ENCODE data around the gene DOHH. TPM values are rescaled to one million over a fixed set of nuclear protein-coding genes. Genes with fewer than 3 reads are reported as not detected.
A peak's percentile ranks its signal among the peaks of the same experiment; 100 is the strongest.

DOHH gene
- total RNA-seq, 1 donor from 2014 or later: 8.5 TPM

DNA sequence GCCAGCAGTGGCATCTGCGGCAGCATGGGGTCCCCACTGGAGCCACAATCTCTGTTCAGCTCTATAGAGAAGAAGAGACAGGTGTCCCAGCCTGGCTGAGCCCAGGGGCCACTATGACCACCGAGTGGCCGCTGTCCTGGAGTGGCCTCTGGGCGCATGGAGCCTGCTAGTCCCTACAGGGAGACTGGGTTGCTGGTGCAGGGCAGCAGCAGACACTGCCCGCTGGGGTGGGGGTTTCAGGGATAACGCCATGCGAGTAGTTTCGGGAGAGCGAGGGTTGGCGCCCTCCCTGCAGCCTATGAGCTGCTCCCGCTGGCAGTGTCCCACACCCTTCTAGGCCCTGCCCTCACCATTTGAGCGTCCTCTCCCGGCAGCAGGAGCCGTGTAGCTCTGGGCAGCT, 27.6 kb upstream of the DOHH start:
- H3K4me1 Mint-ChIP-seq (ENCODE audit: low read depth, unreplicated experiment): peaks cover 9% of the 10 kb centered on the region
- peaks cover 6% of the 10 kb centered on the region for H3K9me3 Mint-ChIP-seq (ENCODE audit: unreplicated experiment)
- peaks cover 5% of the 10 kb centered on the region for H3K36me3 Mint-ChIP-seq (ENCODE audit: unreplicated experiment)

DNA sequence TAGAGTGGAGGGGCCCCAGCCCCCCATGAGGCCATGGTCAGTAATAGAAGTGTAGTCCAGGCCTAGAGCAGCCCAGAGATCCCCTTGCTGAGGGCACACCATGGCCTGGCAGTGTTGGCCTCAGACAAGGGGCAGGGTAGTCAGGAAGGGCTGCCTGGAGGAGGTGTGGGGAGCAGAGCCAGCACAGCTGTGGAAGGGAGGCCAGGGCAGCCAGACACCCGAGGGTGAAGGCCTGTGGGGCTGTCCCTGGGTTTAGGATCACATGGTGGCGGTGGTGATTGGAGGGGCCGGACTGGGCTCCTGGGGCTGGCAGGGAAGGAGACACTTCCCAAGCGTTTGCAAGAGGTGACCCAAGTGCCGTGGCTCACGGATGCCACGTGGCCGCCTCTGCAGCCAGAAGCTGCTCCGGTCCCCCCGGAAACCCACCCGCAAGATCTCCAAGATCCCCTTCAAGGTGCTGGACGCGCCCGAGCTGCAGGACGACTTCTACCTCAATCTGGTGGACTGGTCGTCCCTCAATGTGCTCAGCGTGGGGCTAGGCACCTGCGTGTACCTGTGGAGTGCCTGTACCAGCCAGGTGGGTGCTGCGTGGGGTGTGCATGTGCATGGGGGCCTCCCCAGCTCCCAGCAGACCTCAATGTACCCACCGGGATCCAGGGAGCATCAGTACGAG, 26.9 kb upstream of the DOHH start:
- no peak for DNase-seq
- peaks cover 4% of the 10 kb centered on the region for H3K27me3 Mint-ChIP-seq (ENCODE audit: unreplicated experiment)
- peaks cover 5% of the 10 kb centered on the region for H3K36me3 Mint-ChIP-seq (ENCODE audit: unreplicated experiment)
- H3K4me1 Mint-ChIP-seq (ENCODE audit: low read depth, unreplicated experiment): peaks cover 9% of the 10 kb centered on the region
- H3K9me3 Mint-ChIP-seq (ENCODE audit: unreplicated experiment): peaks cover 6% of the 10 kb centered on the region
- TF ChIP-seq, protein P1, sequence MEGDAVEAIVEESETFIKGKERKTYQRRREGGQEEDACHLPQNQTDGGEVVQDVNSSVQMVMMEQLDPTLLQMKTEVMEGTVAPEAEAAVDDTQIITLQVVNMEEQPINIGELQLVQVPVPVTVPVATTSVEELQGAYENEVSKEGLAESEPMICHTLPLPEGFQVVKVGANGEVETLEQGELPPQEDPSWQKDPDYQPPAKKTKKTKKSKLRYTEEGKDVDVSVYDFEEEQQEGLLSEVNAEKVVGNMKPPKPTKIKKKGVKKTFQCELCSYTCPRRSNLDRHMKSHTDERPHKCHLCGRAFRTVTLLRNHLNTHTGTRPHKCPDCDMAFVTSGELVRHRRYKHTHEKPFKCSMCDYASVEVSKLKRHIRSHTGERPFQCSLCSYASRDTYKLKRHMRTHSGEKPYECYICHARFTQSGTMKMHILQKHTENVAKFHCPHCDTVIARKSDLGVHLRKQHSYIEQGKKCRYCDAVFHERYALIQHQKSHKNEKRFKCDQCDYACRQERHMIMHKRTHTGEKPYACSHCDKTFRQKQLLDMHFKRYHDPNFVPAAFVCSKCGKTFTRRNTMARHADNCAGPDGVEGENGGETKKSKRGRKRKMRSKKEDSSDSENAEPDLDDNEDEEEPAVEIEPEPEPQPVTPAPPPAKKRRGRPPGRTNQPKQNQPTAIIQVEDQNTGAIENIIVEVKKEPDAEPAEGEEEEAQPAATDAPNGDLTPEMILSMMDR (IDR thresholded peaks at IDR 0.05; ENCODE audit: partially characterized antibody, unreplicated experiment): no peak
- H3K27ac Mint-ChIP-seq (ENCODE audit: unreplicated experiment): no peak overlapping the region
- H3K4me3 Mint-ChIP-seq (ENCODE audit: unreplicated experiment): no peak overlapping the region

More for the DNA sequence above, 27.6 kb upstream of the DOHH start:
- peaks cover 4% of the 10 kb centered on the region for H3K27me3 Mint-ChIP-seq (ENCODE audit: unreplicated experiment)
- no peak overlapping the region for H3K27ac Mint-ChIP-seq (ENCODE audit: unreplicated experiment)
- TF ChIP-seq, protein P1 (IDR thresholded peaks at IDR 0.05; ENCODE audit: partially characterized antibody, unreplicated experiment): no peak
- DNase-seq: no peak
- no peak overlapping the region for H3K4me3 Mint-ChIP-seq (ENCODE audit: unreplicated experiment)

DNA sequence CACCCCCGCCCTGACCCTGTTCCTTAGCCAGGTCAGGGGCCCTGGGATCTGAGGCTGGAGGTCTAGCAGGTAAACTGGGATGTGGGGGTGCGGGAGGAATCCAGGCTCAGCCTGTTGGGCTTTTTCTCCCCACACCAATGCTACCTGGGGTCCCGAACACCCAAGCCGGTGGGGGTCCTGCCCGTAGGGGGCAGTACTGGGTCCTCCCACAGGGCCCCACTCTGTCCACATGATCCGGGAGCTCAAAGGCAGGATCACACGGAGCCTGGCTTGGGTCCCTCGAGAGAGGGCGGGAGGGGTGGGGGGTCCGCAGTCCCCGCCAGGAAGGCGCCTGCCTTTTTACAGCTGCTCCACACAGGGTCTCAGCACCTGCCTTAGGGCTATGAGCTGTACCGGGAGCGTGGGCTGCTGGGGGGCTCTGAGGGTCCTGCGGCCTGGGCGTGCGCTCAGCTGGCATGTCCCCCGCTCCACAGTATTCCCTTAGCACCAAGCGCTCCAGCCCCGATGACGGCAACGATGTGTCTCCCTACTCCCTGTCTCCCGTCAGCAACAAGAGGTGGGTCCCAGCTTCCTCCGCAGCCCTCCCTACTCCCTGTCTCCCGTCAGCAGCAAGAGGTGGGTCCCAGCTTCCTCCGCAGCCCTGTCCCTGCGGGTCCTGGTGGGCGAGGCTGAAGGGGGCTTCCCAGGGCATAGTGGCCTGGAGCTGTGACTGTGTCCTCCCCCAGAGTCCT, 26.2 kb upstream of the DOHH start:
- Mint-ChIP-seq H3K9me3 (ENCODE audit: unreplicated experiment) (peaks cover 8% of the 10 kb centered on the region), H3K36me3 (ENCODE audit: unreplicated experiment) (peaks cover 5% of the 10 kb centered on the region), H3K4me3 (ENCODE audit: unreplicated experiment) (no peak overlapping the region), H3K27me3 (ENCODE audit: unreplicated experiment) (peaks cover 8% of the 10 kb centered on the region), H3K4me1 (ENCODE audit: low read depth, unreplicated experiment) (peaks cover 9% of the 10 kb centered on the region), H3K27ac (ENCODE audit: unreplicated experiment) (no peak overlapping the region)
- DNase-seq: no peak
- TF ChIP-seq, protein P1 (IDR thresholded peaks at IDR 0.05; ENCODE audit: partially characterized antibody, unreplicated experiment): peak; percentile 25

DNA sequence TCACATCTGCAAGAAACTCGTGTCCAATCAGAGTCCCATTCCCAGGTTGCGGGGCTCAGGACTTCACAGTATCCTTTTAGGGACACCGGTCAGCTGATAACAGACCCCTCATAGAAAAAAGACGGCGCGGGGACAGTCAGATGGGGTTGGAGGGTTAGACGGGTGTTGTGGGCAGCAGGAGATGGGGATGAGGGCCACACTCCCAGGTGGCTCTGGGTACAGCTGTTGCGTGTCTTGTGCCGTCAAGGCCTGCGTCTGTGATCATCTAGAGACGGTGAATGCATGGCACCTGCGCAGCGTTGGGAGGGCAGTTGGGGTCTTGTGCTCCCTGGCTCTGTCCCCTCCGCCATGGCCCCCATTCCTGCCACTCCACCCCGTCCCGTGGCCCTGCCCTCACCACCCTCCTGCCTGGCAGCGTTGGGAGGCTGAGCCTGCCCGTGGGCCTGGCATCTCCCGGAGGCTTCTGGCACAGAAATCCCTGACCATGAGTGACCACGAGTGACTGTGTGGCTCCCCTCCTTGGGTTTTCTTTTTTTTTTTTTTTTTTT, 24.5 kb upstream of the DOHH start:
- peaks cover 4% of the 10 kb centered on the region for H3K27me3 Mint-ChIP-seq (ENCODE audit: unreplicated experiment)
- peaks cover 10% of the 10 kb centered on the region for H3K9me3 Mint-ChIP-seq (ENCODE audit: unreplicated experiment)
- TF ChIP-seq, protein P1 (IDR thresholded peaks at IDR 0.05; ENCODE audit: partially characterized antibody, unreplicated experiment): no peak
- no peak for DNase-seq
- peaks cover 13% of the 10 kb centered on the region for H3K4me1 Mint-ChIP-seq (ENCODE audit: low read depth, unreplicated experiment)
- peak overlapping the region; percentile 15 for H3K4me3 Mint-ChIP-seq (ENCODE audit: unreplicated experiment)
- peak overlapping the region; percentile 82 for H3K27ac Mint-ChIP-seq (ENCODE audit: unreplicated experiment)
- peaks cover 5% of the 10 kb centered on the region for H3K36me3 Mint-ChIP-seq (ENCODE audit: unreplicated experiment)
